Urinary bladder (tissue), 4 donors: ENCODE data around the gene CORO1A. TPM values are rescaled to one million over a fixed set of nuclear protein-coding genes. Genes with fewer than 3 reads are reported as not detected.
"Not testable (repeated sequence)": the region's sequence is repeated elsewhere in the genome, so short reads cannot be mapped to it uniquely, and the experiment has no call there.

ENCODE experiments used
- DNase-seq: peaks from one replicate; pipeline ENCODE4 v3.0.0-alpha.2; 2015; ENCODE audit errors: extremely low spot score
- H3K27ac ChIP-seq: one replicate; pipeline ENCODE4 v1.5.1; 2013; ENCODE audit warnings: low read depth, mild to moderate bottlenecking, moderate library complexity
- H3K36me3 ChIP-seq: one replicate; pipeline ENCODE4 v1.6.1; 2013; ENCODE audit warnings: mild to moderate bottlenecking, moderate library complexity; ENCODE audit not compliant: insufficient read depth
- H3K4me1 ChIP-seq: one replicate; pipeline ENCODE4 v1.6.1; 2013; ENCODE audit warnings: mild to moderate bottlenecking, moderate library complexity; ENCODE audit not compliant: insufficient read depth
- H3K4me3 ChIP-seq: one replicate; pipeline ENCODE4 v1.5.1; 2013; ENCODE audit warnings: low read depth, low read length
- WGBS: extraction: QIAGEN DNeasy Blood & Tissue Kit; methylation state at CpG from one replicate; pipeline ENCODE4 v1.1.7; 2013; 5-methylcytosine and 5-hydroxymethylcytosine counted together
- polyA plus RNA-seq: library from polyadenylated mRNA; stranded (reverse); fragments of 200-250 nt; gene quantifications from one replicate; pipeline ENCODE4 v1.2.3, GENCODE V29; 2013
- total RNA-seq: library from RNA; depleted of rRNA; stranded (reverse); fragments of >200 nt; gene quantifications from one replicate; pipeline ENCODE4 v1.2.3, GENCODE V29; 2014
- donor health status: healthy with polysubstance abuse.
- donor health status: healthy.

Gene CORO1A
- total and polyA plus RNA-seq, 2 donors, result 9.6 to 37.2 TPM

DNA sequence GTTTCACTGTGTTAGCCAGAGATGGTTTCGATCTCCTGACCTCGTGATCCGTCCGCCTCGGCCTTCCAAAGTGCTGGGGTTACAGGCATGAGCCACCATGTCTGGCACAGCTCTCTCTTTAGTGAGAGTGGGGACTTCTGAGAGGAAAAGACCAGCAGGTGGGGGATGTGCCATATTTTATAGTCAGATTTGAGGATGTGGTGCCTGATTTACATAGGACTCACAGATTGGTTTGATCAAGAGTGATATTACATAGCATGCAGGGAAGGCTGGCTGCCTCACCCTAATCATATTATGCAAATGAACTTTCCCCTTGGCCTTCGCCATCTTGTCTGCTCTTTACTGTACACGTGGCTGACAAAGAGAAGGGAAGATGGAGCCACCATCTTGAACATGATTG lies 32.3 kb upstream of the CORO1A start:
- Histone ChIP-seq H3K27ac (no peak overlapping the region), H3K4me1 (no peaks in the 10 kb centered on the region), H3K4me3 (no peak overlapping the region), H3K36me3 (no peaks in the 10 kb centered on the region)
- no peak for DNase-seq
- 87% methylated on average over 7 of the region's 7 CpGs for WGBS

DNA sequence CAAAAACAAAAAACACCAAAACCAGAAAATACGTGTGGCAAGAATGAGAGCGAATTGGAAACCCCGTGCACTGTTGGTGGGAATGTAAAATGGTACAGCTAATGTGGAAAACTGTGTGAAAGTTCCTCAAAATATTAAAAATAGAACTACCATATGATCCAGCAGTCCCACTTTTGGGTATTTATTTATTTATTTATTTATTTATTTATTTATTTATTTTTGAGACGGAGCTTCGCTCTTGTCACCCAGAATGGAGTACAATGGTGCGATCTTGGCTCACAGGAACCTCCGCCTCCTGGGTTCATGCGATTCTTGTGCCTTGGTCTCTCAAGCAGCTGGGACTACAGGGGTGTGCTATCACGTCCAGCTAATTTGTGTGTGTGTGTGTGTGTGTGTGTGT lies 30.9 kb upstream of the CORO1A start:
- H3K27ac ChIP-seq, result no peak overlapping the region
- 96% methylated on average over 9 of the region's 9 CpGs for WGBS
- H3K4me1 ChIP-seq, result no peaks in the 10 kb centered on the region
- H3K4me3 ChIP-seq, result no peak overlapping the region
- H3K36me3 ChIP-seq, result no peaks in the 10 kb centered on the region
- no peak for DNase-seq

- no peak for DNase-seq
- Histone ChIP-seq H3K4me1 (no peaks in the 10 kb centered on the region), H3K4me3 (no peak overlapping the region), H3K36me3 (no peaks in the 10 kb centered on the region), H3K27ac (no peak overlapping the region)
- 99% methylated on average over 5 of the region's 5 CpGs for WGBS
These were observed 28.2 kb upstream of the CORO1A start for GRCh38 chr16:30155188-30155587.

DNA sequence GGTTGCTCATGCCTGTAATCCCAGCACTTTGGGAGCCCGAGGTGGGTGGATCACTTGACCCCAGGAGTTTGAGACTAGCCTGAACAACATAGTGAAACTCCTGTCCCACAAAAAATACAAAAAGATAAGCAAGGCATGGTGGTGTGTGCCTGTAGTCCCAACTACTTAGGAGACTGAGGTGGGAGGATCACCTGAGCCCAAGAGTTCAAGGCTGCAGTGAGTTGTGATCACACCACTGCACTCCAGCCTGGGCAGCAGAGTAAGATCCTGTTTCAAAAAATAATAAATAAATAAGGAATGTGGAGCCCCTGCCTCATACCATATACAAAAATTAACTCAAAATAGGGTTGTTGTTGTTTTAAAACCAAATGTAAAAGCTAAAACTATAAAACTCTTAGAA lies 26.2 kb upstream of the CORO1A start:
- H3K27ac ChIP-seq, result no peak overlapping the region
- no peaks in the 10 kb centered on the region for H3K4me1 ChIP-seq
- H3K36me3 ChIP-seq, result no peaks in the 10 kb centered on the region
- H3K4me3 ChIP-seq, result no peak overlapping the region
- 74% methylated on average over 1 of the region's 1 CpG for WGBS
- DNase-seq, result no peak

- no peak overlapping the region for H3K4me3 ChIP-seq
- 85% methylated on average over 3 of the region's 3 CpGs for WGBS
These were observed 19.9 kb upstream of the CORO1A start for GRCh38 chr16:30163538-30163937.

DNA sequence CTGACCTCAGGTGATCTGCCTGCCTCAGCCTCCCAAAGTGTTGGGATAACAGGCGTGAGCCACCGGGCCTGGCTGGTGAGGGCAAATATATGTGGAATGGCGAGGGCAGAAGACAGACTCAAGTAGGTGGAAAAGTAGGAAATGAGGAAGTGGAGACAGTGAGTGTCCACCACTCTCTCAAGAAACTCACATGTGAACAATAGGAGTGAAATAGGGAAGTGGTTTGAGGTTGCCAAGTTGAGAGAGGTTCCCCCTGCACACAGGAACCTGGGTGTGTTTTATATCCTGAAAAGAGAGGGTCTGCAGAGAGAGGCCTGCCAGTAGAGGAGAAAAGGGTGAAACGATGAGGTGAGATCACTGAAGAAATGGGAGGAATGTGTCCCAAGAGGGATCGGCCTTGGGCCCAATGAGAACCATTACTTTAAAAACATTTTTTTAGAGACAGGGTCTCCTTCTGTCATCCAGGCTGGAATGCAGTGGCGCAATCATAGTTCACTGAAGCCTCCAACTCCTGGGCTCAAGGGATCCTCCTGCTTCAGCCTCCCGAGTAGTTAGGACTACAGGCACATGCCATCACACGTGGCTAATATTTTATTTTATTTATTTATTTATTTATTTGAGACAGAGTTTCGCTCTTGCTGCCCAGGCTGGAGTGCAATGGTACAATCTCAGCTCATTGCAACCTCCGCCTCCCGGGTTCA lies 17.1 kb upstream of the CORO1A start:
- H3K27ac ChIP-seq, result no peak overlapping the region
- no peak overlapping the region for H3K4me3 ChIP-seq
- H3K36me3 ChIP-seq, result no peaks in the 10 kb centered on the region
- no peaks in the 10 kb centered on the region for H3K4me1 ChIP-seq
- WGBS, result 85% methylated on average over 11 of the region's 11 CpGs
- no peak for DNase-seq

More at GRCh38 chr16:30163538-30163937, 19.9 kb upstream of the CORO1A start:
- Histone ChIP-seq H3K27ac (no peak overlapping the region), H3K36me3 (no peaks in the 10 kb centered on the region), H3K4me1 (no peaks in the 10 kb centered on the region)
- DNase-seq, result no peak

- not testable (repeated sequence) for H3K4me3 ChIP-seq, H3K4me1 ChIP-seq, DNase-seq, H3K36me3 ChIP-seq, H3K27ac ChIP-seq
- WGBS, result 72% methylated on average over 14 of the region's 29 CpGs
These were observed 14.7 kb upstream of the CORO1A start for GRCh38 chr16:30168746-30169145.

DNA sequence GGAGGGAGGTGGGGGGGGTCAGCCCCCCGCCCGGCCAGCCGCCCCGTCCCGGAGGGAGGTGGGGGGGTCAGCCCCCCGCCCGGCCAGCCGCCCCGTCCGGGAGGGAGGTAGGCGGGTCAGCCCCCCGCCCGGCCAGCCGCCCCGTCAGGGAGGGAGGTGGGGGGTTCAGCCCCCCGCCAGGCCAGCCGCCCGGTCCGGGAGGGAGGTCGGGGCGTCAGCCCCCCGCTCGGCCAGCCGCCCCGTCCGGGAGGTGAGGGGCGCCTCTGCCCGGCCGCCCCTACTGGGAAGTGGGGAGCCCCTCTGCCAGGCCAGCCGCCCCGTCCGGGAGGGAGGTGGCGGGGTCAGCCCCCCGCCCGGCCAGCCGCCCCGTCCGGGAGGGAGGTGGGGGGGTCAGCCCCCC lies 14.0 kb upstream of the CORO1A start:
- not testable (repeated sequence) for H3K36me3 ChIP-seq, DNase-seq, H3K4me3 ChIP-seq, H3K4me1 ChIP-seq, H3K27ac ChIP-seq
- 90% methylated on average over 38 of the region's 38 CpGs for WGBS

DNA sequence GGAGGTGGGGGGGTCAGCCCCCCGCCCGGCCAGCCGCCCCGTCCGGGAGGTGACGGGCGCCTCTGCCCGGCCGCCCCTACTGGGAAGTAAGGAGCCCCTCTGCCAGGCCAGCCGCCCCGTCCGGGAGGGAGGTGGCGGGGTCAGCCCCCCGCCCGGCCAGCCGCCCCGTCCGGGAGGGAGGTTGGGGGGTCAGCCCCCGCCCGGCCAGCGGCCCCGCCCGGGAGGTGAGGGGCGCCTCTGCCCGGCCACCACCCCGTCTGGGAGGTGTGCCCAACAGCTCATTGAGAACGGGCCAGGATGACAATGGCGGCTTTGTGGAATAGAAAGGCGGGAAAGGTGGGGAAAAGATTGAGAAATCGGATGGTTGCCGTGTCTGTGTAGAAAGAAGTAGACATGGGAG lies 13.3 kb upstream of the CORO1A start:
- H3K4me1 ChIP-seq, H3K4me3 ChIP-seq, H3K27ac ChIP-seq, DNase-seq, H3K36me3 ChIP-seq: not testable (repeated sequence)
- 88% methylated on average over 16 of the region's 31 CpGs for WGBS

DNA sequence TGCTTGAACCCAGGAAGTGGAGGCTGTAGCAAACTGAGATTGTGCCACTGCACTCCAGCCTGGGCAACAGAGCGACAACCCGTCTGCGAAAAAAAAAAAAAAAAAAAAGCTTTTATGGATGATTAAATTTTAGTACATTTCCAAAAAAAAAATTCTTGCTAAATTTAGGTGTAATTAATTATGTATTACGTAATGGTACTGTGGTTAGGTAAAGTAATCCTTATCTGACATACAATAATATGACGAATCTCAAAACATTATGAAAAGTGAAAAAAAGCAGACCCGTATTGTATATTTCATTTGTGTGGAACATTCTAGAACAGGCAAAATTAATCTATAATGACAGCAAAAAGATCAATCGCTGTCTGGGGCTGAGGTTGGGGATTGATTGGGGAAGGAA lies 10.3 kb upstream of the CORO1A start:
- Histone ChIP-seq H3K4me3 (no peak overlapping the region), H3K27ac (no peak overlapping the region)
- 85% methylated on average over 7 of the region's 7 CpGs for WGBS

GRCh38 chr16:30176876-30177275 lies 6.5 kb upstream of the CORO1A start:
- H3K36me3 ChIP-seq, H3K27ac ChIP-seq, DNase-seq, H3K4me1 ChIP-seq, H3K4me3 ChIP-seq: not testable (repeated sequence)
- 82% methylated on average over 6 of the region's 6 CpGs for WGBS

More for the DNA sequence above, 10.3 kb upstream of the CORO1A start:
- Histone ChIP-seq H3K4me1 (no peaks in the 10 kb centered on the region), H3K36me3 (no peaks in the 10 kb centered on the region)
- DNase-seq, result no peak

DNA sequence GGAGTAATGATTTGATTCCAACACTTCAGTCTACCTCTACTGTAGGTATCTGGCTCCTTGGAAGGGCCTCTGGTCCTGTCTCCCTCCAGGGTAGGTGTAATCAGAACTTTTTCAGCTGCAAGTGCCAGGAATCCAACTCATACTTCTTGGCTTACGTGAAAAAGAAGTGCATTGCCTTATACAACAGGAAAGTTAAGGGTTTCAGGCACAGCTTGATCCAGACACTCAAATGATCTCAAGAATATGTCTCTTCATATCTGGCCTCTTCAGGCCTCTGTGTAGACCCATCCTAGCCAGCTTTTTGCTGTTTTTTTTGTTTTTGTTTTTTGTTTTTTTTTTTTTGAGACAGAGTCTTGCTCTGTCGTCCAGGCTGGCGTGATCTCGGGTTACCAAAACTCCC lies 4.2 kb upstream of the CORO1A start:
- no peak overlapping the region for H3K4me3 ChIP-seq
- DNase-seq, result no peak
- H3K4me1 ChIP-seq, result peaks cover 2% of the 10 kb centered on the region
- no peak overlapping the region for H3K27ac ChIP-seq
- H3K36me3 ChIP-seq, result no peaks in the 10 kb centered on the region
- 88% methylated on average over 4 of the region's 4 CpGs for WGBS

GRCh38 chr16:30179931-30180330 lies 3.5 kb upstream of the CORO1A start:
- 94% methylated on average over 9 of the region's 9 CpGs for WGBS
- H3K4me3 ChIP-seq, result no peak overlapping the region

DNA sequence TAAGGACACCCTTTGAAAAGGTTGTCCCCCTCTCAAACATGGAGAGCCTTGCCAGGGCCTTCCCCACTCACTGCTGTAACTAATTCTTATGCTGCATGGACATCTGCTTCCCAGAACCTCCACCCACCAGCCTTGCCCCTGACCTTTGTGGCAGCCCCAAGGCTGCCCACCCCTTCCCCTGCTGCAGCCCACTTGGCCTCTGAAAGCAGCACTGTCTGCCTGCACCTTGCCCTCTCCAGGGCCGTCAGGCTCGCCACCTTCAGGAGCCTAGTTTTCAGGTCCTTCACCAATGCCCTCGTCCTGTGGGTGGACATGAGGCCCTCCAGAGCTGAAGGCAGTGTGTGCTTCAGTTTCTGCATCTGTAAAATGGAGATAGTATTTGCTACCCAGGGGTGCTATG lies 2.7 kb upstream of the CORO1A start:
- 77% methylated on average over 3 of the region's 3 CpGs for WGBS
- Histone ChIP-seq H3K27ac (no peak overlapping the region), H3K36me3 (no peaks in the 10 kb centered on the region), H3K4me3 (no peak overlapping the region), H3K4me1 (peaks cover 2% of the 10 kb centered on the region)
- DNase-seq, result no peak

More at GRCh38 chr16:30179931-30180330, 3.5 kb upstream of the CORO1A start:
- DNase-seq, result no peak
- Histone ChIP-seq H3K4me1 (peaks cover 2% of the 10 kb centered on the region), H3K27ac (no peak overlapping the region), H3K36me3 (no peaks in the 10 kb centered on the region)
